ENCODE results near the gene SEPTIN5.

Gene SEPTIN5

DNA sequence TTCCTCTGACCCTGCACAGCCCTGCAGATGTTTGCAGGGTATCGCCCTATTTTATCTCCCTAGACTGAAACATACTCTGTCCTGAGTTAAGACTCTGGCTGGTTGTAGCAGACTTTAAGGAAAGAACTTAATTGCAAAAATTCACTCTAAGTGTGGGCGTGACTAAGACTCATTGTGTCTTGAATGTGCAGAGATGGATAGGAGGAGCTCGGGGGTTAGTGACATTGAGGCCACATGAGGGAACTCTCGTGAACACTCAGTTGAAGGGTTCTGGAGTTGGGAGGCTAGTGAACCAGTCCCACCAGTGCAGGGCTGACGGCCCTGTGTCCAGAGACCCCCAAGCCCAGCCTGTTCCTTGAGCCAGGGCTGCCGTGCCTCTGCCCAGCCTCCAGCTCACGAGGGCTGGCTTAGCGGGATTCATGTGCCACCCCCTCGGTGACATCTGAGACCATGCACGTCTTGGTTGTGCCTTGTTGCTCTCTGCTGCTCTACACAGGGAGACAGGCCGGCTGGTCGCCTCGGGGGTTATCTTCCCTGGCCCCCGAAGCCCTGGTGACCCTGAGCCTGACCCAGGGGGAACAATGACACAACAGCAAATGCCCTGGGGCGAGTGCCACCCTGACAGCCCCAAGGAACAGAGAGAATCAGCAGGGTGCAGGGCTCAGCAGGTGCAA, 34.8 kb downstream of the SEPTIN5 start:
- DNase-seq (ENCODE audit: low read depth): no peak

DNA sequence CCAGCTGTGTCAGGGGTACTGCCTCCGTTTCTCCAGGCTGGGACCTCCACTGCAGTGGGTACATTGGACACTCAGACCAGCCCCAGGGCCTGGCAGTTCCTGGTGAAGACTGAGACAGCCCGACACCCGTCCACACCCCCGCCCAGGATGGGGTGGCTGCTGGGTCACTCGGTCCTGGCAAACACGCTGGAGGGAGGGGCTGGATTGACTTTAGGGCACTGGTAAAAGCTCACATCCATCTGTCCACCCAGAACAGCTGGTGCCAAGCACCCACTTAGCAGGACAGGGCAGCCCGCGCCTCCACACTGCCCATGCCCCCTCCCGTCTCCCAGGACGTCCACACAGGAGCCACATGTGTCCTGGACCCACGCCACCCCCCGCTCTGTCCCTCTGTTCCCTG, 35.6 kb downstream of the SEPTIN5 start:
- no peak for DNase-seq (ENCODE audit: low read depth)

DNA sequence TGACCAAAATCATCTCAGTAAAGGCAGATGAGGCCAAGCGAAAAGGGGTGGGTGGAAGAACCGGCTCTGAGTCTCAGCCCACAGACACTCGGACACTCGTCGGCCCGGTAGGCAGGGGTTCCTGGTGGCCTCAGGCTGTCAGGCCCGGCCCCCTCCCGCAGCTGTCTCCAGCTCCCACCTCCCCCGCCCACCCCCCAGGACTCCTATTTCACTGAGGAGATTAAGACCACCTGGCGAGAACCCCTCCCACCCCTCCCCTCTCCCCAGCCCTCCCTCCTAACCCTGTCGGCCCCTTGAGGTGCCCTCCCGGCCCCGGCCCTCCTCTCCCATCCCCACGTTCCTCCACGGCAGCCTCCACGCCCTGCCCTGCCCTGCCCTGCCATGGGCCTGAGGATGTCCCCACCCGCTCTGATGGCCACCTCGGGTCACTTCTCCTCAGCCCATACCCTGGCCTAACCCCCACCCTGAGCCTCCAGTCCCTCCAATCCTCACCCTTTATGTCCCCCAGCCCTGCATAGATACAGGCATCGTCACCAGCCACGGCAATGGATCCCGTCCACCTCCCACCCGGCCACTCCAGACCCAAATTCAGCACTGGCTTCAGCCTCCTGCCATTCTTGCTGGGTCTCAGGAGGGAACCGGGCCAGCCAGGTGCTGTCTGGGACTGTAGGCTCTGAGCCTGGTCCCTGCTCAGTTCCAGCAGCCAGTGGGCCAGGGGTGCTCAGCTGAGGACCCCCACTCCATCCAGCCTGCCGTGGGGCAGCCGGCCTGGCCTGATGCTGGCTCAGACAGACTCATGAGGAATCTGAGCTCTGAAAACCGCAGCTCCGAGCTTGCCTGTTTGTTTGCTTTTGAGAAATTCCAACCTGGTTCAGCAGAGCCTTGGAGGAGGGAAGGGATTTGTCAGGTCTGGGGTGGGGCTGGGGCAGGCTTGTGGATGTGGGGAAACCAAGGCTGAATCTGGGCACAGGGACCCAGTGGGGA, 36.5 kb downstream of the SEPTIN5 start:
- DNase-seq (ENCODE audit: low read depth): no peak

DNA sequence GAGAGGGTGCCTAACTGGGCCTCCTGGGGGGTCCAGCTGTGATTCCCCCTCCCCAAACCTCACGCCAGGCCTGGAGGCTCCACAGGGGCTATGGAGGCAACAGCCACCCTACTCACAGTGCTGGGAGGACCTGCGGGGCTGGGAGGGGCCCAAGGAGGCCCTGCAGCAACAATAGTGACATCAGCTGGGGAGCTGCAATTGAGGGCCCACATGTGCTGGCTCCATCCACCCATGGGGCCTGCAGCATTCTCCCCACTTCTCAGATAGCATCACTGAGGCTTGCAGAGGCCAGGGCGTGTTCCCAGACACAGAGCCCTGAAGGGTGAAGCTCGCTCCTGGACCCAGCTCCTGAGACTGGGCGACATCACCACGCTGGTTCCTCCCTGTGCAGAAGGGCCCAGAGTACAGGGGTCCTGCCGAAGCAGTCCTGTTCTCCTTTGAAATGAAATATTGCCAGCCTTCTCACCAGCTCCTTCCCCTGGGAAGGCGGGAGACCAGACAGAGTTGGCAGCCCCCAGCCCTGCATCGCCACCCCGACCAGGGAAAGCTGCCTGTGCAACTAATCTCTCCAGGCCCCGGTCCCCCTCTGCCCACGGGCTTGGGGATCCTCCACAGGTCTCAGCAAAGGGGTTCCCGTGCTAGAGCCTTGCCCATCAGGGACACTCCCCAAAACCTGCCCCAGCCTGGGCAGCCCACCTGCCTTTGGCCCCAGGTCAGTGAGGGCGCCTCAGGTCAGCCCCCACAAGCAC, 37.4 kb downstream of the SEPTIN5 start:
- no peak for DNase-seq (ENCODE audit: low read depth)

DNA sequence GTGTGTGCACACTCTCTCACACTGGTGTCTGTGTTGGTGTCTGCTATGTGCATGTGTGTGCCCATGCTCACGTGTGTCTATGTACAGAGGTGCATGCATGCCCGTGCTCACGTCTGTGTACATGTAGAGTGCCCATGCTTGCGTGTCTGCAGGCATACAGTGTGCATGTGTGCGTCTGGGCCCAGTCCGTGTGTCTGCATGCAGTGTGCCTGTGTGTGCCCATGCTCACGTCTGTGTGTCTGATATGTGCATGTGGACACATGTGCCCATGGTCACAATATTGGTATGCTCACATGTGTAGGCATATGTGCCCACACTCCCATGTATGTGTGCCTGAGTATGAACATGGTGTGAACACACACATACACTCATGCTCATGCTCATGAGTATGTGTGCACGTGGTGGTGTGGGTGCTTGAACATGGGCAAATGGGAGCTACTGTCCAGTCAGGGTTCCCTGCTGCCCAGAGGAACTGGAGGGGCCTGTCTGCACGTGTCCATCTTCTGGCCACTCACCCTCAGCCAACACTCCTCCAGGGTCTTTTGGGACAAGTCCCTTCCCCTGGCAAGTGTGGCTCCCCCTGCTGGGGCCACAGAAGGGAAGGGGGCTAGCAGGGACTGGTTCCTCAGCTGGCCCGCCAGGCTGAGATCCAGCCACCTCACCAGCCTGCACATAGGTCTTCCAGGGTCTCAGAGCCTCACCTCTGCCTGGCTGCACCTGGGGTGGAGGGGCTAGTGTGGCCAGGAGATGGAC, 39.0 kb downstream of the SEPTIN5 start:
- no peak for DNase-seq (ENCODE audit: low read depth)

DNA sequence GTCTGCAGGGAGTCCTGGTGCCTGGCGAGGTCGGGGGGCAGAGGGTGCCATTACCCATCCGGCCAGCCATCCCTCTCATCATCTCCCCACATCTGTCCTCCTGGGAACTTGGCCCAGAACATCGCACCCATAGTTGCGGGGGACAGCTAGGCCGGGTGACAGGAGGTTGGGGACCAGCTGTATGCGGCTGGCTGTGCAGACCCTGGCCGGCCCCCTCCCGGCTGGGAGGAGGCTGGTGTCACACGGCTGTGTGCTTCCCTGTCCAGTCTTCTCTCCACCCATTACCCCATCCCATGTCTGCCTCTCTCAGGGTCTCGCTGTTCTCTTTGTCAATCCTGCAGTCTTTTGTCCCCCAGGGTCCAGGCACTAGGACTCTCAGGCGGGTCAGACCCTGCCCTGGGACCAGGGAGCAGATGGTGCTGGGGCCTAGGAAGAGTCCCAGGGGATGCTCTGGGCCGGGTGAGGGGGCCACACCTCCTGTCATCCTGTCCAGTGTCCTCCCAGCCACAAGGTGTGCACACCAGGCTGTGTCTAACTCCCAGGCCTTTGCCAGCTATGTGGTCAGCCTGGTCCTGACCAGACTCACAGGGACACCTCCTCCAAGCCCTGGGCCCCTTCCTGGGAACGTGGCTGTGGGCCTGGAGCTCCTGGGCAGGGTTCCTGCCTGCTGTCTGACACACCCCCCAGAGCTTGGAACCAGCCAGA, 39.8 kb downstream of the SEPTIN5 start:
- DNase-seq (ENCODE audit: low read depth): no peak

DNA sequence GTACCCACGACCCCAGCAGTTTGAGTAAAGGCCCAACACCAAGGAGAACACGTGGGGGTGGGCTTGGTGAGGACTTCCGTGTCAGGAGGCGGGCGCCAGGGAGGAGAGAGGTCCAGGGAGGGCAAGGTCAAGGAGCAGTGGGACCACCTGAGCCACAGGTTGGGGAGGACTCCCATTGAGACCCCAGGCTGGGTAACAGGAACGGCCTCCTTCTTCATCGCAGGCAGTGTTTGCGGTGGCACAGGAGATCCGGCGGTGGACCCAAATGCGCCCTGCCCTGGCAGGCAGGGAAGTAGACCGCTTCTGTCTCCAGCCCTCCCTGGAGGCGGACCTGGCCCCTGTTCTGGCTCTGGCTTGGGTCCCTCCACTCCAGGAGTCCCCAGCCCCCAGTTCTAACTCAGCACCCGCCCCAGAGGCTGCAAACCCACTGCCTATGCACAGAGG, 40.4 kb downstream of the SEPTIN5 start:
- no peak for DNase-seq (ENCODE audit: low read depth)

DNA sequence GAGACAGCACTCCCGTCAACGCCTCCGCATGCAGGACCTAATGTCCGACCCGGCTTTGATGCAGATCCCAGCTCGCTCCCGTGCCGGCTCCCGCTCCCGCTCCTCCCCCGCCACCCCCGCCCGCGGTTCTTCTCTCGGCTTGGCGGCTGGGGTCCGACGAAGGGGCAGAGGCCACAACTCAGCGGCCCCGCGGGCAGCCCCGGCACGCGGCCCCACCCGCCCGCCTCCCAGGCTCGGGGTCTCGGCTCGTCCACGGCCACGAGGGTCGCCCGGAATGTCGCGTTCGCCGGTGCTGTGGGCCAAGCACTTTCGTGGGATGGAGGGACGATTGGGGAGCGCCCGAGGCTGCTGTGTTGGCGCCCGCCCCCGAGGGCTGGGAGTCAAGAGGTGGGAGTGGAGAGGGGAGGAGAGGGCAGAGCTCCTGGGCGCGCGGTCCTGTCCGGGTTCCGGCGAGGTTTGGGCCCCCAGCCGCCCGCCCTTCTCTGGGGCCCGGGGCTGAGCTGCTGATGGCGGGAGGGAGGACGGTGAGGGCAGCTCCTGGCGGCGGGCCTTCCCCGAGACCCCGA, 40.9 kb downstream of the SEPTIN5 start:
- DNase-seq (ENCODE audit: low read depth): no peak

DNA sequence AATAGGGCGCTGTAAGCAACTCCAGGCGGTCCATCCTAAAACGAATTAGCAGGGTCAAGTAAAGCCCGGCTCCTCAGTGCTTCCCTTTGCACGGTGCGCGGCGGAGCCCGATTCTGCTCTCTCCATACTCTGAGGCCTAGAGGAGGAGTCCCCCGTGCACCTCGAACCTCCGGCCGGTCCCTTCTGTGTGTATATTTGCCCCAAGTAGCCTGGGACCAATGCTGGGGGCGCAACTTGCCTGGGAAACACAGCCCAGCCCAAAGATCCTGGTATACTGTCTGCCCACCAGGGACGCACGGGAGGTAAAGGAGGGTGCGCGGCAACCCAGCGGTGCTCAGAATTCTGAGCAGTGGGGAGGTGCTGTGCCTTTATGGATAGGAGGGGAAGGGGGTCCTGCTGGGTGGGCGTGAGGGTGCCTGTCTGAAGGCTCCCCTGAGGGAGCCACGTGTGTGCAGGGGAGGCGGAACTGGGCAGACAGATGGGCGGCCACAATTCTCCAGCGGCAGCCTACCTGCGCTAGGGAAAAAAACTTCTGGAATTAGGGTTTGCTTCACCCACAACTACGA, 41.5 kb downstream of the SEPTIN5 start:
- DNase-seq (ENCODE audit: low read depth): no peak

DNA sequence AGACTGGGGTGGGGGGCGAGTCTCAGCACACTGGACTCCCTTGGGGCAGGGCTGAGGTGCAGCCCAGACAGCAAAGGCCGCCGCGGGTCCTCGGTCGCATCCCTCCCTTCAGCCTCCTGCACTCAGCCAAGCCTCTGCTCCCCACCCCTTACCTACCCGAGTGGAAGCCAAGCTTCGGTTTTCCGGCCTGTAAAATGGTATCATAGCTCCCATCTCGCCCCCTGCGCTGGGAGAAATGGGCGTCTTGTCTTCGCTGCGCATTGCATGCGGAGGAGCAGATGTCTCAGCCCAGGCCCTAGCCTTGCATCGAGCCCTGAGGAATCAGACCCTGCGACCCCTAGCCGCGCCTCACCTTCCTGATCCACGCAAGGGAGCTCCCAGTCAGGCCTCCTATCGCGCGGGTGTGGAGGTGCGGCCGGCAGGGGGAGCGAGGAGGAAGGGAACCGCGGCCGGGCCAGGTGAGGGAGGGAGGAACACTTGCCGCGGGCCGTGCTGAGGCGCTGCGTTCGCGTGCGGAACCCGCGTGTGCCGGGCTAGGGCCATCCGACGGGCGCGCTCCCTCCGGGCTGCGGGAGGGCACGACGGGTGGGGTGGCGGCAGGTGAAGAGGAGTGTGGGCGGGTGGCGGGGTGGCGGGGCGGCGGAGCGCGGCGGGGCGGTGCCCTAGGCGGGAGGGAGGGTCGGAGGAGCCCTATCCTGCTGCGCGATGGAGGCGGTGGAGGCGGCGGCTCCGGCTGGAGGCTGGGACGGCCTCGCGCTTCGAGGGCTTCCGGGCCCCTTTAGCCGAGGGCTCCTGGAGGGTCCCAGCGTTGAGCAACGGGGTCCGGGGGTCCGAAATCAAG, 42.2 kb downstream of the SEPTIN5 start:
- no peak for DNase-seq (ENCODE audit: low read depth)

DNA sequence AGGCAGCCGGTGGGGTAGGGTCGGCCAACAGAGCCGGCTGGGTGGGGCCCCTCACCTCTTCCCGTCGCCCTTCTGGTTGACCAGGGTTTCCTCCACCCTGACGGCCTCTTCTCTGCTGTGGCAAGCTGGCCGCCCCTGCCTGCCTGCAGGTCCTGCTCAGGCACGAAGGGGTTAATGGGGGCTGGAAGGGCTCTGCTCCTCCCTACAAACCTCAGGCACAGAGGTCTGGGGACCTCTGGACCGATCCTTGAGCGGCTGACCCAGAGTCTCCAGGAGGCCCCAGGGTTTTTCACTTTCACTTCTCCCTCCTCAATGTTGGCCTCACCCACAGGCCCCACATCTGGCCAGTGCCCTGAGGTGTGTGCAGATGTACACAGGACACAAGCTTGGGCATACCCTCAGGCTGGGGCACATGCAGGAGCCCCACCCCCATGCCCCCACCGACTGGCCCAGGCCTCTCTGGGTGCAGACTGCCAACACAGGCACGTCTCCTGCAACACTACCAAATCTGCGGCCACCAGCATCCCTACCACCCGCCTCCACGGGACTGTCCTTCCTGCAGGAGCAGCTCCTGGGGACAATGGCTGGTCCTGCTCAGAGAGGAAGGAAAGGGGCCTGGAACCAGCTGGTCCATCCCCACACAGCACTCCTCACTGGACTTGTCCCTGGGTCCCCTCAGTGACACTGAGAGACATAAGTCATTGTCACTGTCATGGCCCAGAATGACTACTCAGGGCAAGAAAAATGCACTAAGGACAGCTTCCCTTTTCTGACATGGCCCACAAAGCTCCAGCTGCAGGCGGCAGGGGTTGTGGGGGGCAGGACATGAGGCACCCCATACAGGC, 43.1 kb downstream of the SEPTIN5 start:
- no peak for DNase-seq (ENCODE audit: low read depth)

DNA sequence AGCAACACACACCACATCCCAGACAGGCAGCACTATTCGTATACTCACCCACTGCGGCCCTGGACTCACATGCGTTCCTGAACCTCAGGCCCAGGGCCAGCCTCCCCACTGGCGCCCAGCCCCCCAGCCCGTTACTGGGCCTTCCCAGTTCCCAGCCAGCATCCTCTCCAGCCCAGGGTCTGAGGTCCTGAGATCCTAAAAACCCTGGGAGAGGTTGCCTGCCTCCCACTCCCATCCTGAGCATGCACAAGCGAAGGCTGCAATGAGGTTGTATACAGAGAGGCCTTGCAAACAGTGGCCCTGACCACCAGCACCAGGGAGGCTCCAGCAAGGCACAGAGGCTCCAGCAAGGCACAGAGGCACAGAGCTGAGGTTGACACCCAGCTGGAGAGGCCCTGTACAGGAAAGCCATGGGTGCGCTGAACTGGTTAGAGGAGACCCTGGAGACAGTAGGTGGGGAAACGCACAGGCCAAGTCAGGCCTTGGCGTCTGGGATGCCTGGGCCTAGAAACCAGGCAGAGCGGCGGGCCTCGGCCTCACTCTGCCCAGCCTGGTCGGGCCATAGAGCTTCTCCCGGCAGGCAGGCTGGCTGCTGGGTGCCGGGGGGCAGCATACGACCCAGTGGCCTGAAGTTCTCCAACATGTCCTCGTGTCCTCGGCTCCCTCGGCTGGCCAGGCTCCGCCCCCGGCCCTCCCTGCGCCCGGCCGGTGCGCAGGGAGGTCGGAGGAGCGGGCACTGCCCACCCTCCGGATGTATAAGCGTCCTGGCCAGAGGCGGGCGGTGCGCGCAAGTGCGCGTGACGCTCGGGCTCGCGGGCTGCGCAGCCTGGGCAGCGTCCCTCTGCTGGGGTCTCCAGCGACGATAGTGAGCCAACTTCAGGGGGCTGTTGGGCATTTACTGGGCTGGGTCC, 43.9 kb downstream of the SEPTIN5 start:
- DNase-seq (ENCODE audit: low read depth): no peak

DNA sequence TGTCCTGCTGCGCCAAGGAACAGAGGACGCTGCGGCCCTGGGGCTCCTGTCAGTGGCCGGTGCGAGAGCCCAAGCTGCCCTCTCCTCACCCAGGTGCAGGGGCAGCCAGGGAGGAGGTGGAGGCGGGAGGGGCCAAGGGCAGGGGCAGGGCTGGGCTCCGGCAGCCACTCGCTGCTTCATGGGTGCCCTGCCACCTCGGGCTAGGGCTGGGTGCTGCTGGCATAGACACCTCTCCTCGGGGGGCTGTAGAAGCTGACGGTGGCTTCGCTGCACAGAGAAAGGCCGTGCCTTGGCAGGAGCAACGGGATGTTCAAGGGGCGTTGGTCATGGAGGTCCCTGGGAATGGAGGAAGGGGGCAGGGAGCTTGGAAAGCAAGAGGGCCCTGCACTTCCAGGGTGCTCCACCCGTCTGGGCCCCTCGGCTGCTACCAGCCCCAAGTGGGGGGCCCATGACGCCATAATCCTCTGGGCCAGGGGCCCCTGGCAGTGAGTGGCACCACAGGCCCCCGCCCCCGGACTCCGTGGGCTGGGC, 44.7 kb downstream of the SEPTIN5 start:
- no peak for DNase-seq (ENCODE audit: low read depth)

DNA sequence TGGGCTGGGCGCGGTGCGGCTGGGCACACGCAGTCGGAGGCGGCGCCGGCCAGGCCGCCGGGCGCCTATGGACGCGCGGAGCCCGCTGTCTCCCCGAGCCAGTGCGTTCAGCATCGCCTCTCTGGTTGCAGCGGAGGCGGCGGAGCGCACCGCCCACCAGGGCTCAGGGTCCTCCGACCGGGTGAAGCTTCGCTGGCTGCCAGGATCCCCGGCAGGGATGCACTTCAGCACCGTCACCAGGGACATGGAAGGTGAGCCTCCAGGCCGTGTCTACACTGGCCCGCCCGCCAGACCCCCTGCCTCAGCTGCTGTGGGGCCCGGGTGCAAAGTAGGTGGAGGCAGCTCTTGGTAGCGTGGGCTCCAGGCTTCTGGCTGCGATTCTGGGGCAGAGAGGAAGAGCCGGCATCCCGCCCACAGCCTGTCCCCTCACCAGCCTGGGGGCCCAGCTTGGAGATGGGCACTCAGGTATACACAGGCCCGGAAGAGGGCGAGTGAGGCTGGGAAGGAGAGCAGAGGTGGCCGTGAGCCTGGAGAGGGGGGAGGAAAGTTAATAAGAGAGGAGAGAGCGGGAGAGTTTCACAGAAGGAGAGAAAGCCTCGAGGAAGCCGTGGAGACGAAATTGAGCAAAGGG, 45.2 kb downstream of the SEPTIN5 start:
- no peak for DNase-seq (ENCODE audit: low read depth)

DNA sequence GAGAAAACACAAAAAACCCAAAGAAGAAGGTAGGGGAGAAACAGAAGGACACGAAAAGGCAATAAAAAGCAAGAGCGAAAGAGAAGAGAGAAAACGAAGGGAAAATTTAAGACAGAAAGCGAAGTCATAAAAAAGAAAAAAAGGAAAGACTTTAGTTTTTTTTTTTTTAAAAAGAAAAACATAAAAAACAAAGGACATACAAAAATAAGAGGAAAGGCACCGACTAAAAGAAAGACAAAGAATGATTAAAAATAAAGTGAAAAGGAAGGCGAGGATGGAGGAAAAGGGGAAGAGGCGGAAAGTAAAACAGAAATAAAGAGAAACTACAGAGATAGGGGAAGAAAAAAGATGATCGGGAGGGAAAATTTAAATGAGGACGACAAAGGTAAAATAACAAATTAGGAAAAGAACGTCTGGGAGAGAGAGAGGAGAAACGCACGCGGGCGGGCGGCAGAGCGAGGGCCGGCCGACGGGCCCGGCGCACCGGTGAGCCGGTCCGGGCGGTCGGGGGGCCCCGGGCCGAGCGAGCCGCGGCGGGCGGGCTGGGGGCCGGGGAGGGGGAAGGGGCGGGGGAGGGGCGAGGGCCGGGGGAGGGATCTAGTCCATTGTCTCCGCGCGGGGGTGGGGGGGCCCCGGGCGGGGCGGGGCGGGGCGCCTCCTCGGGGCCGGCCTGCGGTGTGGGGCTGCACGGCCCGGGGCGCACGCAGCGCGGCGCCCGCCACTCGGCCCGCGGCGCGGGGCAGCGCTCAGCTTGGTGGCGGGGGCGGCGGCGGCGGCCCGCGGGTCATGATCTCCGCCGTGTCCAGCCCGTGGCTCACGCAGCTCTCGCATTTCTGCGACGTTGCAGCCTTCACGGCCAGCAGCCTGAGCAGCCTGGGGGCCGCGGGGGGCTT, 46.0 kb downstream of the SEPTIN5 start, which contains the start of gene TBX1:
Gene TBX1 (plus strand): TSS at position 721 of the 893 bp plus-strand sequence. CDS start 66 bp downstream, at position 787.
- DNase-seq (ENCODE audit: low read depth): no peak

Measured in GM04503 (cell line).